ENCODE data around the gene DACT2. TPM values are rescaled to one million over a fixed set of nuclear protein-coding genes. Genes with fewer than 3 reads are reported as not detected.

Gene DACT2
- polyA plus RNA-seq, 3 donors: 1.0 to 3.0 (median 2.4) TPM

DNA sequence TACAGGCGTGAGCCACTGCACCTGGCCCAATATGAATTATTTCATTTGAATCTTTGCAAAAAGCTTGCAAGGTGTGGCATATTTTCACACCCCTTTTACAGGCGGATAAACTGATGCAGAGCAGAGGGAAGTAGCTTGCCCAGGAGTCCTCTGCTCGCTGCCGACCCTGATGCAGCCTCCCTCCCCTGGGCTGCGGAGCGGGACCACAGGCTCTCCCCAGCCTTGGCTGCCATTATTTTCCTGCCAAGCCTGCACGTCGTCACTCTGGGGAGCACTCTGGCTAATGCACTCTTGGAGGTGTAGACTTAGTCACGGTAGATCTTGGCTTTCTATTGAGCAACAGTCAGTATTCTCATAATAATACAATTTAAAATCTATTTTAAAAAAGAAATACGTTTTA lies 34.8 kb upstream of the DACT2 start:
- H3K27ac ChIP-seq (ENCODE audit: low read depth, low read length): no peak overlapping the region
- 66 to 85% (median 71%) methylated on average over 10 of the region's 10 CpGs for WGBS, 3 donors

DNA sequence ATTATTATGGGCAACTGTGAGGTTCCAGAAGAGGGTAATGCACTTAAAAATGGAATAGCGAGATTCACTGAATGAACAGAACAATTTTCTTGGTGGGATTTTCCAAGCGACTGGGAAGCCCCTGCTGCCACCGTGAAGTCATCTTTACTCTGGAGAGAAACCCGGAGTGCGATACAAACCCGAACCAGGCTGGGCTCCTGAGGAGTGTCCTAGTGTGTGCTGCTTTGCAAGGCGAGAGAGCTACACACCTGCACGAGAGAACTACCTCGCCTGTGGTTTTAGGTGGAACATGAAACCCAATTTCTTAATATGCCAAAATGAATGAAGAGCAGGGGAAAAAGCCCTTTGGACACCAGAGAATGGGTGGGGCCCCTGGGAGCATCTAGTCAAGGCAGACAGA lies 33.5 kb upstream of the DACT2 start:
- no peak overlapping the region for H3K27ac ChIP-seq (ENCODE audit: low read depth, low read length)
- WGBS, 3 donors: 86 to 92% (median 89%) methylated on average over 9 of the region's 9 CpGs

DNA sequence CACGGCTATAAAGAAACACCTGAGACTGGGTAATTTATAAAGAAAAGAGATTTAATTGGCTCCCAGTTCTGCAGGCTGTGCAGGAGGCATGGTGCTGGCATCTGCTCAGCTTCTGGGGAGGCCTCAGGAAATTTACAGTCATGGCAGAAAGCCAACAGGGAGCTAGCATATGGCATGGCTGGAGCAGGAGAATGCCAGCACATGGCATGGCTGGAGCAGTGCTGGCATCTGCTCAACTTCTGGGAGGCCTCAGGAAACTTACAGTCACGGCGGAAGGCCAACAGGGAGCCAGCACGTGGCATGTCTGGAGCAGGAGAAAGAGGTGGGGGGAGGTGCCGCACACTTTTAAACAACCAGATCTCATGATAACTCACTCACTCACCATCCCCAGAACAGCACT lies 32.5 kb upstream of the DACT2 start:
- 77 to 93% (median 86%) methylated on average over 5 of the region's 5 CpGs for WGBS, 3 donors
- no peak overlapping the region for H3K27ac ChIP-seq (ENCODE audit: low read depth, low read length)

DNA sequence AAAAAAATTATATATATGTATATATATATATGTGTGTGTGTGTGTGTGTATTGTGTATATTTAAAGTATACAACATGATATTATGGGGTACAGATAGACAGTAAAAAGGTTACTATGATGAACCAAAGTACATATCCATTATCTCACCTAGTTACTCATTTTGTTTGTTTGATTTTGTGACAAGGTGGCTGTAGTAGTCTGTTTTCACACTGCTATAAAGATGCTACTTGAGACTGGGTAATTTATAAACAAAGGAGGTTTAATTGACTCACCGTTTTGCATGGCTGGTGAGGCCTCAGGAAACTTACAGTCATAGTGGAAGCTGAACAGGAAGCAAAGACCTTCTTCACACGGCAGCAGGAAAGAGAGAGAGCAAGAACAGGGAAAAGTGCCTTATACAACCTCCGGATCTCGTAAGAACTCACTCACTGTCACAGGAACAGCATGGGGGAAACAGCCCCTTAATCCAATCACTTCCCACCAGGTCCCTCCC lies 30.2 kb upstream of the DACT2 start:
- 61 to 83% (median 68%) methylated on average over 4 of the region's 4 CpGs for whole genome bisulfite sequencing, 3 donors

DNA sequence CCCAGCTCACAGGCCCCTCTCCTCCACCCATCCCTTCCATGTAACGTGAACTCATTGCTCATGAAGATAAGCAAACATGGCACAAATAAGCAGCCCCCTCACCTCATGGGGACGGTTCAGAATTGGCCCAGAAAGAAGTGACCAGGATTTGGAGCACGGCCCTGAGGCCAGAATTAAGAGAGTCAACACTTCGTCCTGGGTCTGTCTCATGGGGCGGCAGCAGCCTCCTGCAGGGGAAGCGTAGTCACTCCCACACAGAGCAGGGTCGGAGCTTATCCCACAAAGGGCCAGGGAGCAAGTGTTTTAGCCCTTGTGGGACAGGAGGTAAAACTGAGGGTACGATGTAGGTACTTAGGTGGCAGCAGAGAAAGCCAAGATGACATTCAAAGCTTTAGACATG lies 28.6 kb upstream of the DACT2 start:
- H3K27ac ChIP-seq (ENCODE audit: low read depth, low read length): no peak overlapping the region
- WGBS, 3 donors: 67 to 91% (median 74%) methylated on average over 8 of the region's 8 CpGs

More for the DNA sequence above, 30.2 kb upstream of the DACT2 start:
- H3K27ac ChIP-seq (ENCODE audit: low read depth, low read length): no peak overlapping the region

DNA sequence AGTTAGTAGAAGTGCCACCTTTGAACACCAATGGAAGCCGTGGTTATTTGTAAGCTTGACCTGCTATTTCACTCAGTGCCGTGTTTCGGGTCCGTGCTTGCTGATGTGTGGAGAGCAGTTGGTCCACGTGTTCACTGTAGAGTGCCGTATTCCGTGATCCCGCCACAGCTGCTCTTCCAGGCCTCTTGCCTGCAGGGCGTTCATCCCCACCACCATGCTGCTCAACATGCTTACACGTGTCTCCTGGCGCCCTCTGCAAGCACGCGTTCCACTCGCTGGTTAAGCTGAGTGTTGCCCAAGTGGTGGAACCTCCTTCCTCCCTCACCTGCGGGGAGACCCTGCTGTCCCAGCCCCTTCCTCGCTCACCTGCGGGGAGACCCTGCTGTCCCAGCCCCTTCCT lies 28.0 kb upstream of the DACT2 start:
- no peak overlapping the region for H3K27ac ChIP-seq (ENCODE audit: low read depth, low read length)
- 91 to 94% (median 92%) methylated on average over 17 of the region's 17 CpGs for WGBS, 3 donors

DNA sequence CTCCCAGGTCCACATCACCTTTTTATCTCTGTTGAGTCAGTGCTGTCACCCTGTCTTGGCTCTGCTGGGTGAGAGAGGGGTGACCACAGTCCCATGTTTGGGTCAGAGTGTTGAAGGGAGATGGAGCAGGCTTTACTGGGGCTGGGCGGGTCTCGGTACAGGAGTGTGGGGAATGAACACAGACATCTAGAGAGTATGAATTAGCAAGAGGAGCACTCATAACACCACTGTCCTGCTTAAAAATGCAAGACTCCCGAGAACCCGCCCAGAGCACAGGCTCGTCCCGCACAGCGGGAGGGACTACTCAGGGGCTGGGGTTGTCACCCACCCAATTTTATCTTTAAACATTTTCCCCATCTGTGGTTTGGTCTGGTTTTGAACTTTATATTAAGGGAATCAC lies 27.5 kb upstream of the DACT2 start:
- no peak overlapping the region for H3K27ac ChIP-seq (ENCODE audit: low read depth, low read length)
- 77 to 89% (median 86%) methylated on average over 7 of the region's 7 CpGs for WGBS, 3 donors

DNA sequence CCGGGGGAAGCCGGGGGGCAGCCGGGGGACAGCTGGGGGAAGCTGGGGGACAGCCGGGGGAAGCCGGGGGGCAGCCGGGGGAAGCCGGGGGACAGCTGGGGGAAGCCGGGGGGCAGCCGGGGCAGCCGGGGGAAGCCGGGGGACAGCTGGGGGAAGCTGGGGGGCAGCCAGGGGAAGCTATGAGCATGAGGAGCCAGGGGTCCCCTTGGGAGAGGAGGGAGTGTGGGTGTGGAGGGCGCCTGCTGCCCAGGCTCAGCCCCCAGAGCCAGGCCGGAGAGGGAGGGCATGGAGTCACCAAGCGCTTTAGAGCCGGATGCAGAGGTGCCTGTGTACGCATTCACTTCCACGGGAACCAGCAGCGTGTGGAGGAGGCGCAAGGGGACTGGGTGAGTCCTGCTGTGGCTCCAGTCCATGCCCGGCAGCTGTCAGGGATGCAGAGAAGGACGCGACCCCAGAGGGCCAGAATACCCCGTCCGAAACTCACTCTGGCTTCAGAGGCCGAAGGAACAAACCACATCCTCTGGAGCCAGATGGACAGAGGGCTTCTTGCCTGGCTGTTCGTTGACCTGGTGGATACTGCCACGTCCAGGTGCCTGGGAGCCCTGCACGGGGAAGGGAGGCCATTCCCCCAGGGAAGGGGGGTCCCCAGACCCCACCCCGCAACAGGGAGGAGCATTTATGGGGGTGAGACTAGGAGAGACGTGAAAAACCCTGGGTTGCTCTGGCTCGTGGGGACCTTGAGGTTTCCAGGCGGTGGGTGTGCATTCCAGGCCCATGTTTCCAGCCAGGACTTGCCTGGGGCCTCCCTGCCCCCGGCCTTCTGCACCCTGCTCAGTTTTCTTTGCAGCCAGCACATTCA lies 26.5 kb upstream of the DACT2 start:
- WGBS, 3 donors: 52 to 74% (median 57%) methylated on average over 20 to 26 of the region's 33 CpGs
- H3K27ac ChIP-seq (ENCODE audit: low read depth, low read length): no peak overlapping the region

DNA sequence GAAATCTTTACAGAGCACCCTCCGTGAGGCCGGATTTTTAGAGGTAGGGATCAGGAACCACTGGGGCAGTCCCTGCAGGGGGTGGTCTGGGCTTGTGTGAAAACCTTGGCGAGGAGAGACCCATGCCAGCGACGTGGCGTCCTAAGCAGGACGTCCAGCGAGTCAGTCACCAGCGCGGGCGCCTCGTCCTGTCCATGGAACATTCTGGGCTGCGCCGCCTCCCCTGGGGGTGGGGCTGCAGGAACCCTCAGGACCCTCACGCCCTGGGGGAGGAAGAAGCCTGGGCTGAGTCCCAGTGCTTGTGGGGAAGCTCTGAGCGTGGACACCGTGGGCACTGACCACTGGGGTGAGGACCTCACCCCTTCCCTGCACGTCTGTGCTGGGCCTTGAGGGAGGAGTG lies 25.7 kb upstream of the DACT2 start:
- no peak overlapping the region for H3K27ac ChIP-seq (ENCODE audit: low read depth, low read length)
- 80 to 92% (median 84%) methylated on average over 15 to 18 of the region's 18 CpGs for WGBS, 3 donors

DNA sequence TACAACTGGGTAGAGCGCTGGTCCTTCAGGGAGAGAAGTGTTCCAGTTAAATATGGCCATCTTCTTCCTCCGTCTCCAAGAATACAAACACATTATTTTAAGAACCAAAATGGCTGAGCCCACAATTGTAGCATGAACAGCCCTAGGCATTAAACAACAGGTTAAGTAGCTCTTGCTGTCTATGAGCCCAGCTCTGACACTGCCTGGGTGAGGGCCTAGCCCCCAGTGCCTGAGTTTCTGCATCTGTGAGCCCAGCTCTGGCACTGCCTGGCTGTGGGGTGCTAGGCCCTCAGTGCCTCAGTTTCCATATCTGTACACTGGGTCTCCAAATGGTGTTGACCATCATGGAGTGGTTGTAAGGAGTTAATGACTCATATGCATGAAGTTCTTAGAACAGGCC lies 24.8 kb upstream of the DACT2 start:
- 87 to 93% (median 88%) methylated on average over 2 of the region's 2 CpGs for WGBS, 3 donors
- H3K27ac ChIP-seq (ENCODE audit: low read depth, low read length): no peak overlapping the region

DNA sequence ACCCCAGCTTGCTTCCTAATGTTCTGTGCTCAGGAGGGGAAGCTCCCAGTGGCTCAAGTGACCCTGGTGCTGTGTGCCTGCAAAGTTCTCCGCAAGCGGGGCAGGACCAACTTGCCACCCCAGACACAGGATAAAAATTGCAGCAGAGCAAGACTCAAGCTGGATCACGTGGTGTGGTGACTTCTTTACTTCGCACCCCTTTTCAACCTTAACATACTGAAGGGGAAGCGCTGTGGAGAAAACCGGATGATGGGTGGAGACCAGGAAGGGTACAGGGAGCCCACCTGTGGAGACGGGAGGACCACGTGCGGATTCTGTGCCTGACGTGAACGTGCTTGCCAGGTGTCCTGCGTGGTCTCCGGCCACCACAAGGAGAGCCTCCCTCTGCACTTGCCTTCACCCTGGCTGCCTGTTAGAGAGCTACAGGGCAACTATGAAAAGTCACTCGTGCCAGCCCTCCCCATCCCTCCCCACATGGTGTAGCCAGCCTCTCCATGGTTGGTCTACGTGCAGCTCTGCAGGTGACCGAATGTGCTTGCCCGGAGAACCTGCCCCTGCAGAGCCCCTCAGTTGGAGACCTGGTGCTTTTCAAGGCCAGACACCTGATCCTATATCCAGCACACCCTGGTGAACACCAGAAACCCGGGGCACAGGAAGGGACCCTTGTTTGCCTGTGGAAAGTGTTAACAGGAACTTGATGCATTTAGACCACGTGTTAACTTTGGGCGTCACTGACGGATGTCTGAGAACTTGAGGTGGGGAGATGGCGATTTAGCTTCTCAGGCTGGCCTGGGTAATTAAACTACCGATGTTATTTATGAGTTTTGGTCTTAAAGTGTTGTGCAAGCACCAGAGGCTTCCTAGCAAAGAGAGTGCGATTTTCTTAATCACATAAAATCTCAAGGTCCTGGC lies 23.9 kb upstream of the DACT2 start:
- WGBS, 3 donors: 68 to 70% (median 70%) methylated on average over 24 of the region's 24 CpGs
- no peak overlapping the region for H3K27ac ChIP-seq (ENCODE audit: low read depth, low read length)

DNA sequence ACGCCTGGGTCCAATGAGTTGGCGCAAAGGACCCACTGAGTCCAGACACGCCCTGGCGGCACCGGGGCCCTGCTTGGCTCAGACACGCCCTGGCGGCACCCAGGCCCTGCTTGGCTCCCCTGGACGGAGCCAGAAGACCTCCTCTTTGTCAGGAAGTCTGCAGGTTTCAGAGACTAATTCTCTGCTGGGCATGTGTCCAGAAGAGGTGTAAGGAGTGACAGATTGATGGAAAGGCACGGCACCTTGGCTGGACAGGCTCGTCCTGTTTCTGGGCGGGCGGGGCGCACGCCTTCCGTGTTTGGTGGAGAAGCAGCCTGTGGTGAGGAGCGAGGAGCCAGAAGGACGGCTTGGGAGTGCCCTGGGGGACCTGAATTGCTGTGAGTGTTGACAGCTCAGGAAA lies 23.1 kb upstream of the DACT2 start:
- WGBS, 3 donors: 58 to 78% (median 67%) methylated on average over 17 of the region's 17 CpGs
- H3K27ac ChIP-seq (ENCODE audit: low read depth, low read length): no peak overlapping the region

DNA sequence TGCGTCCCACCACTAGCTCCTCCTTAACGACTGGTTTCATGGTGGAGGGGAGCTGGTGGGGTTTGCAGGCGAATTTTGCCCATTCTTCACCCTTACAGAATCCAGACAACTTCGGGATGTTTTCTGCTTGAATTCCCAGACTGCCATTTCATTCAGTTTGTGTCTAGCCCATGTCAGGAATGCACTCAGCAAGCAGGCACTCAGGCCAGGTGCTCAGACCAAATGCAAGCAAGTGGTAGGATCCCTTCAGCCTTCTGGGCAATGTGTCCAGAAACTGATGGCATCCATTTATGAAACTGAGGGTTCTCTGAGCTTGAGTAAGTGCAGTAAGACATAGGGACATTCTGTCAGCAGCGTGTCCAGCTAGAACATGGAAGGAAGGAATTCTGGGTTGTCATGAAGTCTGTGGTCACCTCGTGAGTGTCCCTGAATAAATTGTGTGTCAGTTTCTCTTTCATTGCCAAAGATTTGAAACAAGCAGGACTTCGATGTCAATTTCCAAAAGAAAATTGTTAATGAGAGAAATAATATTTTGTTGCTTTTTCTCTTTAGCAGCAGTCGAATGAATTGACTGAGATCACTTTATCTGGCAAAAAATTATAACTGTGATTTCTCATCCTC lies 21.8 kb upstream of the DACT2 start:
- H3K27ac ChIP-seq (ENCODE audit: low read depth, low read length): no peak overlapping the region
- 76 to 78% (median 77%) methylated on average over 8 of the region's 8 CpGs for WGBS, 3 donors

DNA sequence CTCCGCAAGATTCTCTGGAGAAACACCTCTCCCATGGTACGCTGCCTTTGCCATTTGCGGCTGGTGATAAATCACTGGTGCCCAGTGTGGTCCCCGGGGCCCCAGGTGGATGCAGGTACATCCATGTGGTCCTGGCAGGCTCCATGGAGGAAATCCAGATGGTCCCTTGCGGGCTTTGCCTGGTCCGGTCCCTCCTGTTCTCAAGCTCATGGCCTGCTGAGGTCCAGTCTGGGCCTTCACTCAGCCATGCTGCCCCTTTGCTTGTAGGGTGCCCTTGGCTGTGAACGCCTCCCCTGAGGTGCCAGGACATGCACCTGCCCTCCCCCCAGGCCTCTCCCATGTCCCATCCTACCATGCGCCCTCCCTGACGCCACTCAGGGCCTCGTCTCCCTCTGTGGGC lies 21.2 kb upstream of the DACT2 start:
- no peak overlapping the region for H3K27ac ChIP-seq (ENCODE audit: low read depth, low read length)
- WGBS, 3 donors: 90 to 96% (median 94%) methylated on average over 10 of the region's 10 CpGs

DNA sequence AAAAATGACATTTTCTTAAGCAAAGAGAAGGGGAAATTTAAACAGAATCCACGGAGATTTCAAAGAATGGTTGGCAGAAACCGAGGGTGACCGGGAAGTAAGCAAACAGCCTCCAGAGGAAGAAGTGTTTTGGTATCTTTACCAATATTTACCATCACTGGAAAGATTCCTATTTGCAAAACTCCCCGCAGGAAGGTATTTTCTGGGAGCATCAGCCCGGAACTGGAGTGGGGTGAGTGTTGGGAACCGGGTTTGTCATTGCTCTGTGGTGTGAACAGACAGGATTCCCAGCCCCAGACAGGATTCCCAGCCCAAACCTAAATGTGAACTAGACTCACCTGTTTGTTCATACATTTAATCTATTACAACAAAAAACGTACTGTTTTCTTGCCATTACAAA lies 19.2 kb upstream of the DACT2 start:
- H3K27ac ChIP-seq (ENCODE audit: low read depth, low read length): no peak overlapping the region
- WGBS, 3 donors: 69 to 79% (median 79%) methylated on average over 7 of the region's 7 CpGs

DNA sequence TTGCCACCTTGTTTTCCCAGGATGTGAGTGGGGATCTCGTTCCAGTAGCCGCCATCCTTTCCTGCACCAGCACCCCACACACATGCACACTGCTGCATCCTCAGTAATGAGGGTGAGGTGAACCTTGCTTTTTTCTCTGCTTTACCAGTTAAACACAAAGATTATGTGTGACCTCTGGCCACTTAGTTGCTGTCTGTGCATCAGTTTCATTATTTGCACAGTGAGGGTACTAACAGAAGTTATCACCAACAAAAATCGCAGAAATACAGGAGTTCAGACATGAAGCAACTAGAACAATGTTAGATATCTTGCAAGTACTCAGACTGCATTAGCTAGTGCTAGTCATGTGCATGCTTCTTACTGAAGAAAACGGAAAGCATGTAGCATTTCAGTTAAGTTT lies 17.4 kb upstream of the DACT2 start:
- 52 to 60% (median 57%) methylated on average over 4 of the region's 4 CpGs for WGBS, 3 donors

DNA sequence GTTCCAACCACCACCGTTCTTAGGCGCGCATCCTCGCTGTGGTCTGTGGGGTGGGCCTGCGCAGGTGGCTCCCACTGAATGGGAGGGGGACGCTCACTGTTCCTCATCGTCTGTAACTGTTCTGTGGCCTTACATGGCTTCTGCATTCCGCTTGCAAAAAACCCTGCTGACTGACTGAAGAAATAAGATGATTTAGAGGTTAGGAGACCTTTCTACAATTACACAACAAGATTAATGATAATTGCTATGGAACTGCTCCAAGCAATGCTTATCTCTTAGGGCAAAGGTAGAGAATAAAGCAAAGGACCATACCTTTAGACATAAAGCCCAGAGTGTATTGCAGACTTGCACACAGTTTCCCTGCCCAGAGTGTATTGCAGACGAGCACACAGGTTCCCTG lies 14.4 kb upstream of the DACT2 start:
- no peak overlapping the region for H3K27ac ChIP-seq (ENCODE audit: low read depth, low read length)
- 37 to 79% (median 77%) methylated on average over 9 of the region's 9 CpGs for WGBS, 3 donors

More for the DNA sequence above, 17.4 kb upstream of the DACT2 start:
- H3K27ac ChIP-seq (ENCODE audit: low read depth, low read length): no peak overlapping the region

DNA sequence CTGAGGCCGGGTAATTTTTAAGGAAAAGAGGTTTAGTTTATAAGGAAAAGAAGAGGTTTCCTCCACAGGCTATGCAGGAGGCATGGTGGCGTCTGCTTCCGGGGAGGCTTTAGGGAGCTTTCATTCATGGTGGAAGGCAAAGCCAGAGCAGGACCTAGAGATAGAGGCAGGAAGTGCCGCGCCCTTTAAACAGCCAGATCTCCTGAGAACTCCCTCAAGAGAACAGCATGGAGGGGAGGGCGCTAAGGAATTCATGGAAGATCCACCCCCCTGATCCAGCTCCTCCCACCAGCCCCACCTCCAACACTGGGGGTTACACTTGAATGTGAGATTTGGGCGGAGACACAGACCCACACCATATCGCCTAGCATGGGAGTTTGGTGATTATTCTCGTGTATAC lies 13.9 kb upstream of the DACT2 start:
- WGBS, 3 donors: 26 to 69% (median 66%) methylated on average over 9 of the region's 9 CpGs

DNA sequence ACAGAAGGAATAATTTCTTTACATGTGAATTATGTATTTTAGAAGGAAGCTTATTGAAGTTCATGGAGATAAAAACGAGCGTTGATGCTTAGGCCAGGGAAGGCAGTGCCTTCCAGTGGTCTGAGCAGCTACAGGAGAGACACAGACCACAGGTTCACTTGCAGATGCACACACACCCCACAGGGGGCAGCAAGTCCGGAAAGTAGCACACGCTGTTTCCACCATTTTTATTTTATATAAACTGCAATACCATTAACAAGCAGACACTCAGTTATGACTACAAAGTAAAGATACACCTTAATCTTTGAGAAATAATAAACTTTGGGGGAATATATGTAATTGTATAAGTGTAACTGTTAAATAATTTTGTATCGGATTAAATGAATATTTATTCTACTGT lies 13.5 kb upstream of the DACT2 start:
- 47 to 85% (median 81%) methylated on average over 5 of the region's 5 CpGs for WGBS, 3 donors
- H3K27ac ChIP-seq (ENCODE audit: low read depth, low read length): no peak overlapping the region

More for the DNA sequence above, 13.9 kb upstream of the DACT2 start:
- H3K27ac ChIP-seq (ENCODE audit: low read depth, low read length): no peak overlapping the region
